Activated naive CD8-positive, alpha-beta T cell treated with anti-CD3 and anti-CD28 coated beads, Interleukin-2, amount 50 U/mL, for 16 hours (primary cell): ENCODE data around the gene TRIO.
"Not testable (repeated sequence)": the region's sequence is repeated elsewhere in the genome, so short reads cannot be mapped to it uniquely, and the experiment has no call there.

Source experiments
- DNase-seq: peaks from one replicate; pipeline ENCODE4 v3.0.0-alpha.2; 2020; ENCODE audit warnings: low read depth, low spot score

TRIO gene

GRCh38 chr5:14142827-14143545, at the start of gene TRIO:
TRIO (plus strand) TSS chr5:14143342; CDS start chr5:14143726, 384 bp downstream.
- peak; percentile 68 for DNase-seq

GRCh38 chr5:14097380-14097779, 45.8 kb upstream of the TRIO start:
- not testable (repeated sequence) for DNase-seq

GRCh38 chr5:14097998-14098471, 45.1 kb upstream of the TRIO start:
- no peak for DNase-seq

GRCh38 chr5:14100281-14100680, 42.9 kb upstream of the TRIO start:
- no peak for DNase-seq

GRCh38 chr5:14101922-14102321, 41.2 kb upstream of the TRIO start:
- DNase-seq: no peak

GRCh38 chr5:14102666-14103065, 40.5 kb upstream of the TRIO start:
- no peak for DNase-seq

GRCh38 chr5:14105718-14106410, 37.3 kb upstream of the TRIO start:
- DNase-seq: no peak

- no peak for DNase-seq
Observed at GRCh38 chr5:14107536-14107935, 35.6 kb upstream of the TRIO start.

GRCh38 chr5:14108170-14108996, 34.8 kb upstream of the TRIO start:
- no peak for DNase-seq

GRCh38 chr5:14109041-14109747, 33.9 kb upstream of the TRIO start:
- DNase-seq: no peak

GRCh38 chr5:14109771-14110170, 33.4 kb upstream of the TRIO start:
- DNase-seq: no peak

- DNase-seq: no peak
Observed at GRCh38 chr5:14110196-14110595, 32.9 kb upstream of the TRIO start.

- no peak for DNase-seq
Observed at GRCh38 chr5:14110680-14111079, 32.5 kb upstream of the TRIO start.

- DNase-seq: no peak
Observed at GRCh38 chr5:14112998-14113652, 30.0 kb upstream of the TRIO start.

- DNase-seq: no peak
Observed at GRCh38 chr5:14114615-14115251, 28.4 kb upstream of the TRIO start.

- DNase-seq: no peak
Observed at GRCh38 chr5:14115323-14115895, 27.7 kb upstream of the TRIO start.

GRCh38 chr5:14118551-14119320, 24.4 kb upstream of the TRIO start:
- DNase-seq: no peak

- no peak for DNase-seq
Observed at GRCh38 chr5:14120176-14120575, 23.0 kb upstream of the TRIO start.

- DNase-seq: no peak
Observed at GRCh38 chr5:14121552-14121951, 21.6 kb upstream of the TRIO start.
